Stimulated activated CD4-positive, alpha-beta T cell treated with anti-CD3 and anti-CD28 coated beads, Interleukin-4, amount 100 ng/mL, for 4 hours (primary cell): ENCODE measurements around the gene BCKDK.
A peak's percentile ranks its signal among the peaks of the same experiment; 100 is the strongest.

Experiments used
- DNase-seq, 2 experiments: peaks; one replicate each; pipeline ENCODE4 v3.0.0-alpha.2; 2020

BCKDK gene

DNA sequence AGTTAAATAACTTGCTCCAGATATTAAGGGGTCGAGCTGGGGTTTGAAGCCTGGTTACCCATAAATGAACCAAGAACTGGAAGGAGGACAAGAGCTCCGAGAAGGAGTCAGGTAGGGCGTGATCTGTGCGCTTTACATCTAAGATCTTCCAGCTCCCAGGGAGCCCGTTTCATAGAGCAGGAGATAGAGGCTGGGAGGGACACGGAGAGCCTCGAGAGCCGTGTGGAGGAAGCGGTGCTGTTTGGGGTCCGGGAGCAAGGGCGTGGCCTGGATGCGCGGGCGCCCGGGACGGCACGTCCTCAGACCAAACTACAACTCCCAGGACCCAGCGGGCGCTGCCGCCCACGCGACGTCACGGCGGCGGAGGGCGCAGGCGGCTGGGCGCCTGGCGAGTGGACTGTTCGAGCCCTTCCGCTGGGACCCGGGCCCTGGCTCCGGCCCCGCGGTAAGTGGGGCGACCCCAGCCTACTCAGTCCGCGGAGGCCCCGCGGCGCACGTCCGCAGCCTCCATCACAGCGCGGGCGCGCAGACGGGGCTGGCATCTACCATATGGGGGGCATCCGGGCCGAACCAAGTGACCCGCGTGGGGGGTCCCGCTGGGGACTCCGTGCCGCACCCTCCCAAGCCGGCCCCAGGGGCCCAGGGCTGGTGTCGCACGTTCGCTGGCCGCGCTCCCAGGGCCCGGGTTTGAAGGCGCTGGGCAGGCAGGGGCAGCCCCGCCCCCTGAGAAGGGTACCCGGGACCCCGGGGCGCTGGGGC, at the start of gene BCKDK:
TSS of gene BCKDK (plus strand) at position 352 of the 759 bp plus-strand sequence. CDS start 838 bp downstream, outside the sequence.
- peak; percentile 61 to 75 for DNase-seq

DNA sequence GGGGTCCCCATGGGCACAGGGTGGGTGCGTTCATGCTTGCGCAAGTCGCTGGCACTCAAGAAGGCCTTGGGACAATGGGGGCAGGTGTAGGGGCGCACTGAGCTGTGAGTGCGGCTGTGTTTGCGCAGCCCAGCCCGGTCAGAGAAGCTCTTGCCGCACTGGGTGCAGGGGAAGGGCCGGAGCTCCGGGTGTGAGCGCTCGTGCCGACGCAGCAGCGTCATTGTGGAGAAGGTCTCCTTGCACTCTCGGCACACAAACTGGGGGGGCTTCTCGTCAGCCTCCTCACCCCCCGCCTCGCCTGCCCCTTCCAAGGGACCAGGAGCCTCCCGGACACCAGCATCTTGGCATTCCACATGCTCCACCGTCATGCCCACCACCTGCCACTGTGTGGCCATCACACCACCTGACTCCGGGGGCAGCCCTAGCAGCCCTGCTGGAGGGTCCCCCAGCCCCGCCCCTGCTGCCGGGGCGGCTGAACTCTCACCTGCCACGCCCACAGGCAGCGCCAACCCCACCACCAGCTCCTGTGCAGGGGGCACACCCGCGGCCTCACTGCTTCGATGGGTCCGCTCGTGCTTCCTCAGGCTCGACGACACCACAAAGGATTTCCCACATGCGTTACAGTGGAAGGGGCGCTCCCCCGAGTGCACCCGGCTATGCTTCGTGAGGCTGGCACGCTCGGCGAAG, 46.9 kb upstream of the BCKDK start:
- no peak for DNase-seq

GRCh38 chr16:31061813-31062440, 46.3 kb upstream of the BCKDK start:
- DNase-seq: no peak

- no peak for DNase-seq
Observed at GRCh38 chr16:31063495-31063842, 44.7 kb upstream of the BCKDK start.

DNA sequence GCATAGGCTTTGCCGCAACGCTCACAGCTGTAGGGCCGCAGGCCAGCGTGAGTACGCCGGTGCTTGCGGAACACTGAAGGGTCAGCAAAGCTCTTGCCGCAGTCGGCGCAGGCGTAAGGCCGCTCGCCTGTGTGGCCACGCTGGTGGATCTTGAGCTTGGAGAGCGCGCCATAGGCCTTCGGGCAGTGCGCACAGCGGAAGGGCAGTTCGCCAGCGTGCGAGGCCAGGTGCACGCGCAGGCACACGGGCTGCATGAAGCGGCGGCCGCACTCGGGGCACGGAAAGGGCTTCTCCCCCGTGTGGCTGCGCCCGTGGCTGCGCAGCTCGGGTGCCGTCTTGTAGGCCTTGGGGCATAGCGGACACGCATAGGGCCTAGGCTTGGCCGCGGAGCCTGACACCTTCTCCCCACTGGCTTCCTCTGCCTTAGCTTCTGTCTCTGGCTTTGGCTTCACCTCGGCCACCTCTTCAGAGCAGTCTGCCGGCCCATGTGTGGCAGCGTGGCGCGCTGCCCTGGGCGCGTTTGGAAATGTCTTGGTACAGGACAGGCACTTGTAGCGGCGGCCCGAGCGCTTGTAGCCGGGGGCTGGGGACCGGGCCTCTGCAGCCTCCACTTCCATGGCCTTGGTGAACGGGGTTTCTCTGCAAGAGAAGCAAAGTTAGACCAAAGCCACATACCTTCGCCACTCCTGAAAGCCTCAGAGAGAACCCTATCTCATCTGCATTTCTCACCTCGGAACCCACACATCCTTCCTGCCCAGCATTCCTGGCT, 44.2 kb upstream of the BCKDK start:
- DNase-seq: no peak

DNA sequence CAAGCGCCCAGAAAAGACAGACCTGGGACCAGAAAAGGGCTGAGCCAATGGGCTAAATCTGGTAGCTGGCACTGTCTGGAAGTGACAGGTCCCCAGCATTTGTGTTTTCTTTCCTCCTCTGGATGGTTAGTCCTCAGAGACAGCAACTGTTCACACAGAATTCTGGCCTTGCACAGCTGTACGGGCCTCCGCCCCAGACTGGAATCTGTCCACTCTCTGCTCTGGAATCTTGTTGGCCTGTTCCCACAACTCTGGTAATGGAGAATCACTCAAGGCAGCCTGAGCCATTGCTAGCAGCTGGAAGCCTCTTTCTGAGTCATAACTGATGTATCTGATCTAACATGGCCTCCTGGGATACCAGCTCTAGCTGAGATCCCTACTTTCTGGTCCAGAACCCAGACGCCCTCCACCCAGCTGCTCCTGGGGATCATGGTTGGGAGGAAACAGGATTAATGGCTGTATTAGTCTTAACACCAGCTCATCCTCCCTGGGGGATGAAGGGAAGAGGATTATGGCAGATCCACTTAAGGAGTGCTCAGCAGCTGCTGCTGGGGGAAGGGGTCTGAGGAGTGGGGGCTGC, 43.2 kb upstream of the BCKDK start:
- no peak for DNase-seq

DNA sequence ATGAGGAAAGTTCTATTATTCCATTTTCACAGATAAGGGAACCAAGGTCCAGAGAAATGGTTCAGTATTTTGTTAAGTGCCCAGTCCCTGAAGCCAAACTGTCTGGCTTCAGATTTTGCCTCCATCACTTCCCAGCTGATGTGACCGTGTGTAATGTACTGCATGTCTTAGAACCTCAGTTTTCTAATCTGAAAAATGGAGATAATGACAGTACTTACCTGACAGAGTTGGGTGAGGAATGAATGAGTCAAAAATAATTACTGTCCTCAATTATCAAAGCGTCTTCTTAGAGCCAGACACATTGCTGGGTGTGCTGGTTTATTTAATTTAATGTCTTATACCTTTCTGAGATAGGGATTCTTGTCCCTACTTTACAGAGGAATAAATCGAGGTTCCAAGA, 40.8 kb upstream of the BCKDK start:
- no peak for DNase-seq

- no peak for DNase-seq
Observed at GRCh38 chr16:31071861-31072260, 36.3 kb upstream of the BCKDK start.

GRCh38 chr16:31072540-31073141, 35.5 kb upstream of the BCKDK start:
- DNase-seq: peak in 1 of 2 experiments; percentile 14

DNA sequence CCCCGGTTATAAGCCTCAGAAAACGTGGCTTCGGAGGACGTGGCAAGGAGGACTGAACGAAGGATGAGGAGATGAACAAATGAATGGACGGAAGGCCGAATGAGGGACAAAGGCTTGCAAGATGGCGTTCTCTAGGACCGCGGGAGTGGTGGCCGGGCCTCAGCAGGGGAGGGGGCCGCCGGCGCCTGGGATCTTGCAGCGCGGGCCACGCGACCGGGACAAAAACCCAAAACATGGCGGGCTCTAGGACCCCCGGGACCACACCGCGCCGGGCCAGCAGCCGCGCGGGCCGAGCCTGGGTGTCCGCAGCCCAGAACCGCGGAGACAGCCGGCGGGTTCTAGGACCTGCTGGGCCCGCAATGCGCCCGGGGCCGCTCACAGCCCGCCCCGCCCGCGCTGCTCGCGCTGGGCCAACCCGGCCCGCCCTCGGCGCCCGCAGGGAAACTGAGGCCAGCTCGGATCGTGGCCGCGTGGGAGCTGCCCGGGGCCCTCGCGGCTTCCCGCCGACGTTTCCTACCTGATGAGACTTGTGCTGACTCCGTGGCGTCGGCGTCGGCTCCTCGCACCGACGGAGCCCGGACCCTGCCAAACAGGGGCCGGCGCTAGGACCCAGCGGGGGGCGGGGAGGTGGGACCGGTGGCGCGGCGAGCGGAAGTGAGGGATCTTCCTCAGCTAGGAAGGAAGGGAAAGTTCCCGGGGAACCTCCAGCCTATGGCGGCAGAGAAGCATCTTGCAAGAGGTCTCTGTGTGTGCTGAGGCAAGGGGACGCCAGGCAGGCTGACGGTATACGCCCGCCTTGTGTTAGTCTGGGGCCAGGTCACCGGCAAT, 34.8 kb upstream of the BCKDK start:
- DNase-seq: peak; percentile 79 to 87

DNA sequence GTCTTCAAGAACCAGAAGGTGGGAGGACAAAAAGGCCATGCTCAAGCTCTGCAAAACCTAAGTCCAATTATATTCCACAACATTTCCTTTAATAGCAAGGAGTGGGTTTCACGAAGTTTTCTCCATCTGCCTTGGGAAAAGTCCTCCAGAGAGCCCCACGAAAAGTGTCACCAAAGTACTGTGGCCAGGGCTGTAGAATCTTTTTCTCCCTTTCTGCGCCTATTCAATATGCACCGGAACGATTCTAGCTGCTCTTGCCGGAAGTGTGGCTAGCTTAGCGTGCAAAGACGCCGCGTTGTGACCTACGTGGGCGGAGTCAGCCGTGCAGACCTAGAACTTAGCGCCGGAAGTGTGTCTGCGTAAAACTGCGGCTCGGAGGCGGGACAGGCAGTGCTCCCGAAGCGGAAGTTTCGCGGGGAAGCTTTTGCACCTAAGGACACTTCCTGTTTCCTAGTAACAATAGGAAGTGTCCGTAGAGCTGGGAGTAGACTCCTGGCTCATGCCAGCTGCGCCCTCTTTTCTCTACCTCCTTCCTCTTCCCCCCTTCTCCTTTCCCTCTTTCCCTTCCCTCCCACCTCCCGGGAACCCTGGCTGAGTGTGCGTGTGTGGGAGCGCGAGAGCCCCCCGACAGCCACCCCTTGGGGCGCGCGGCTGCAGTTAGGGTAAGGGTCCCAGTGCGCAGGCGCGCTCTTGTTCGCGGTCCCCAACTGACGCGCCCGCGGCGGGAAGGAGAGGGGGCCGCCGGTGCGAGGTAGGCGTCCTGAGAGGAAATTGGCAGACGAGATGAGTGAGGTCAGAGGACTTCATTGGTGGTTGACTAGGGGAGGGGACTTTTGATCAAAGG, 34.0 kb upstream of the BCKDK start, which contains the start of the genes ZNF646 and ZNF668:
TSS of gene ZNF646 (plus strand) at position 453 of the 844 bp plus-strand sequence. CDS start 1,903 bp downstream, outside the sequence.
TSS of gene ZNF668 (minus strand) at position 271 of the 844 bp plus-strand sequence. CDS start 9,781 bp downstream, outside the sequence.
- DNase-seq: peak; percentile 94 to 99

- no peak for DNase-seq
Observed at GRCh38 chr16:31074814-31075183, 33.4 kb upstream of the BCKDK start.

DNA sequence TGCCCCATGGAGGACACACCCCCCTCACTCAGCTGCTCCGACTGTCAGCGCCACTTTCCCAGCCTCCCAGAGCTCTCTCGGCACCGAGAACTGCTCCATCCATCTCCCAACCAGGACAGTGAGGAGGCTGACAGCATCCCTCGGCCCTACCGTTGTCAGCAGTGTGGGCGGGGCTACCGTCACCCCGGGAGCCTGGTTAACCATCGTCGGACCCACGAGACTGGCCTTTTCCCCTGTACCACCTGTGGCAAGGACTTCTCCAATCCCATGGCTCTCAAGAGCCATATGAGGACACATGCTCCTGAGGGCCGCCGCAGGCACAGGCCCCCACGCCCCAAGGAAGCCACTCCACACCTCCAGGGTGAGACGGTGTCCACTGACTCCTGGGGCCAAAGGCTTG, 31.9 kb upstream of the BCKDK start:
- DNase-seq: no peak

GRCh38 chr16:31077024-31077423, 31.2 kb upstream of the BCKDK start:
- no peak for DNase-seq

DNA sequence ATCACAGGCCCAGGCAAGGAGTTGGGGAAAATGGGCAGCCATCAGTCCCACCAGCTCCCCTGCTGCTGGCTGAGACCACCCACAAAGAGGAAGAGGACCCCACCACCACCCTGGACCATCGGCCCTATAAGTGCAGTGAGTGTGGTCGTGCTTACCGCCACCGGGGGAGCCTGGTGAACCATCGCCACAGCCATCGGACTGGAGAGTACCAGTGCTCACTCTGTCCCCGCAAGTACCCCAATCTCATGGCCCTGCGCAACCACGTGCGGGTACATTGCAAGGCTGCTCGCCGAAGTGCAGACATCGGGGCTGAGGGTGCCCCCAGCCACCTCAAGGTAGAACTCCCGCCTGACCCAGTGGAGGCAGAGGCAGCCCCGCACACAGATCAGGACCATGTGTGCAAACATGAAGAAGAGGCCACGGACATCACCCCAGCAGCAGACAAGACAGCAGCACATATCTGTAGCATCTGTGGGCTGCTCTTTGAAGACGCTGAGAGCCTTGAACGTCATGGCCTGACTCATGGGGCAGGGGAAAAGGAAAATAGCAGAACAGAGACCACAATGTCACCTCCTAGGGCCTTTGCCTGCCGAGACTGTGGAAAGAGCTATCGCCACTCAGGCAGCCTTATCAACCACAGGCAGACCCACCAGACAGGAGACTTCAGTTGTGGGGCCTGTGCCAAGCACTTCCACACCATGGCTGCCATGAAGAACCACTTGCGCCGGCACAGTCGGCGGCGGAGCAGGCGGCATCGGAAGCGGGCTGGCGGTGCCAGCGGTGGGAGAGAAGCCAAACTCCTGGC, 30.4 kb upstream of the BCKDK start:
- DNase-seq: no peak

DNA sequence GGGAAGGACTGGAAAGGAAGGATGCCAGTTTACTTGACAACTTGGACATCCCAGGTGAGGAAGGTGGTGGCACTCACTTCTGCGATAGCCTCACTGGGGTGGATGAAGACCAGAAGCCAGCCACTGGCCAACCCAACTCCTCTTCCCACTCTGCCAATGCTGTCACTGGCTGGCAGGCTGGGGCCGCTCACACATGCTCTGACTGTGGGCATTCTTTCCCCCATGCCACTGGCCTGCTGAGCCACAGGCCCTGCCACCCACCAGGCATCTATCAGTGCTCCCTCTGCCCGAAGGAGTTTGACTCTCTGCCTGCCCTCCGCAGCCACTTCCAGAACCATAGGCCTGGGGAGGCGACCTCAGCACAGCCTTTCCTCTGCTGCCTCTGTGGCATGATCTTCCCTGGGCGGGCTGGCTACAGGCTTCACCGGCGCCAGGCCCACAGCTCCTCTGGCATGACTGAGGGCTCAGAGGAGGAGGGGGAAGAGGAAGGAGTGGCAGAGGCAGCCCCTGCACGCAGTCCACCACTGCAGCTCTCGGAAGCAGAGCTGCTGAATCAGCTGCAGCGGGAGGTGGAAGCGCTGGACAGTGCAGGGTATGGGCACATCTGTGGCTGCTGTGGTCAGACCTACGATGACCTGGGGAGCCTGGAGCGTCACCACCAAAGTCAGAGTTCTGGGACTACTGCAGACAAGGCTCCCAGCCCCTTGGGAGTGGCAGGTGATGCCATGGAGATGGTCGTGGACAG, 29.4 kb upstream of the BCKDK start:
- DNase-seq: no peak

GRCh38 chr16:31079342-31079944, 28.7 kb upstream of the BCKDK start:
- no peak for DNase-seq

DNA sequence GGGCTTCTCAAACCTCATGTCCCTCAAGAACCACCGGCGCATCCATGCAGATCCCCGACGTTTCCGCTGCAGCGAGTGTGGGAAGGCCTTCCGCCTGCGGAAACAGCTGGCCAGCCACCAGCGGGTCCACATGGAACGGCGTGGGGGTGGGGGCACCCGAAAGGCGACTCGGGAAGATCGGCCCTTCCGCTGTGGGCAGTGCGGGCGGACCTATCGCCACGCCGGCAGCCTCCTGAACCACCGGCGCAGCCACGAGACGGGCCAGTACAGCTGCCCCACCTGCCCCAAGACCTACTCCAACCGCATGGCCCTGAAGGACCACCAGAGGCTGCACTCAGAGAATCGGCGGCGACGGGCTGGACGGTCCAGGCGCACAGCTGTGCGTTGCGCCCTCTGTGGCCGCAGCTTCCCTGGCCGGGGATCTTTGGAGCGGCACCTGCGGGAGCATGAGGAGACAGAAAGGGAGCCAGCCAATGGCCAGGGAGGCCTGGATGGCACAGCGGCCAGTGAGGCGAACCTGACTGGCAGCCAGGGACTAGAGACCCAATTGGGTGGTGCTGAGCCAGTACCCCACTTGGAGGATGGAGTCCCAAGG, 28.1 kb upstream of the BCKDK start:
- DNase-seq: no peak
